ENCODE measurements around the gene ZNF814.
"Not testable (repeated sequence)": the region's sequence is repeated elsewhere in the genome, so short reads cannot be mapped to it uniquely, and the experiment has no call there.

Gene ZNF814

DNA sequence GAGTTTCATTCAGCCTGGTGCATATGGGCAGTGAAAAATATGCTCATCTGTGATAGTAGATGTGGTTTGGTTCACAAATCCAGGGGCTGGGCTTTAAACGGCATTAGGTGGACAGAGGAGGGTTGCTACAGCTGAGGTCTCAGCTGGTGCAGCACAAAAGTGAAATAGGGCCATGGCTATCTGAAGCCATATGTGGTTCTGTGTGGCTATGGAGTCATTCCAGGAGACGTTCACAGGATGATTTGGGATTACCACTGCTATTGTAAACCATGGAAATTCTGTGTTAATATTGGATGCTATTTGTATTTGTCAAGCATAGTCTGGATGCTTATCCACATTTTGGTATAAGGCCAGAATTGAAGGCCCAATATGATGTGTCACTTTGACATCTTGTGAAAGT is 34.7 kb downstream of the ZNF814 start:
- not testable (repeated sequence) for DNase-seq

DNA sequence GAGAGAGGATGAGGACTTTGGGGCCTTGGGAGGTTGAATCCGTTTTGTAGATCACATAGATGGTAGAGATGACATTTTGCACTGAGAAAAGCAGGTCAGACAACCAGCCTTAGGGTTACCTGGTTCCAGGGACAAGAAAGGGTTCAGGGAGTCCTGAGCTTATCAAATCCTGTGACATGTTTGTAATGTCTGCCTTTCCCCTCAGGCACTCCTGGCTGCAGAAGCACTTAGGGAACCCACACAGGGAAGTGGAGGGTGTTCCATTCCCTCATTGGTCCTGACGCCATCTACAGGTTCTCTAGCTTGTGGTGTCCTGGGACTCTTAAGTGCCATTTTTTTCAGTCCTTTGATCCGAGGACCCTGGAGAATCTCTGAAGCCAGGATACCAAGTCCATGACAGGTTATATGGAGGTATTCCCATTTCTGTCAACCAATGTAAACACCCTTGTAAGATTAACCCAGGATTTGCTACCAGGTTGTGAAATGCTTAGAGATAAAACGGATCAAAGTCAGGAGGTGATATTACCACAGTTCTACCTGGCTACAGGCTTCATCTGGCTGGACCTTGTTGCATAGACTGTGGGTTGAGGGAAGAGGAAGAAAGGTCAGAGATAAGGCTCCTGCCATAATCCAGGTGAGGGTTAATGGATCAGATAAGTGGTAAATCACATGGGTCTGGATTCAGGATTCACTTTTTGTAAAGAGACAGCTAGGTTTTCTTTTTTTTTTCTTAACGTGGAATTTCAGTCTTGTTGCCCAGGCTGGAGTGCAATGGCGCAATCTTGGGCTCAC is 36.8 kb downstream of the ZNF814 start:
- not testable (repeated sequence) for DNase-seq

DNA sequence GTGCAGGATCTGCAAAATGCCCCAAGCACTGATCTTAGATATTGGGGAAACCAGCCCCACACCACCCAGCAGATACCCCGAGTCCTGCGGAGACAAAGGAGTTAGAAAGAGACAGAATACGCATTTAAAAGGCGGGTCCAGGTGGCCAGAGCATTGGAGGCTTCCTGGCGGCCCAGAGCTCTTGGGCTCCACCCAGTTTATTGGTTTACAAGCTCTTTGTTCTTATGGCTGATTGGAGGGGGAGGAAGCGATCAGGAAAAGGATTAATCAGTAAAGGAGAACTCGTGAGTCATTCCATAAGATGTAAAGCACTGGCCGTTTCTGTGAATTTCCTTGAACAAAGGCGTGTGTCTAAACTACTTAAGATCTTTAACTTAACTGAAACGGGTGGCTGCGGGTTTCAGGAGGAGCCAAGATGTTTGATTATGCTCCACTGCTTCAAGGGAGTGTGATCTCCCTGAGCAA is 38.3 kb downstream of the ZNF814 start:
- DNase-seq: no peak

DNA sequence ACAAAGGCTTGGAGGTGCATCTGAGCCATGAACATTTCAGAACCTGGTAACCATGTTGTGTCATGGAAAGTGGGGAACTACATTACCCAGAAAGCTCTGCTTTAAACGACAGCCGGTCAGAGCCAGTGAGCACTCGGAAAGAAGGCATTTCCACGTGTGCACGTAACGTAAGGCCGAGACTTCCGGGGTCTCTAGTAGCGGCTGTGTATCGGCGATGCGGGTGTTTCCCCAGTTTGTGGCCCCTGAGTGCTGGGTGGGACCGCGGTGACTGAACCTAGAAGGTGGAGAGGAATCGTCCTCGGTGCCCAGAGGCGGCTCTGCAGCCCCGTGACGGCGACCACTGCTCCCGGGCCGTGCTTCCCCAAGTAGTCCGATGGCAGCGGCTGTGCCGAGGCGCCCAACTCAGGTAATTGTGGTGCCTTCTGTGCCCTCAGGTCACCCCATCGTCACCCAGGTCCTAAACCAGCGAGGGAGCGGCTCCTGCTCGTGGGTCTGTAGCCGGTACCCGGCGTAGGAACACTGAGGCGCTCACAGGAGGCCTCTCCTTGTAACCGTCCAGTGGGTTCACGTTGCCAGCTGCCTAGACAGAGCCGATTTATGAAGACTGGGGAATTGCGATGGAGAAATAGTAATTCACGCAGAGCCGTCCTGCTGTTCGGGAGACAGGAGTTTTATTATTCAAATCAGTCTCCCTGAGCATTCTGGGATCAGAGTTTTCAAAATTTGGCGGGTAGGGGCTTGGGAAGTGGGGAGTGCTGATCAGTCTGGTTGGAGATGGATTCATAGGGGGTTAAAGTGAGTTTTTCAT is 39.0 kb downstream of the ZNF814 start, which contains the start of gene ZNF587:
TSS of gene ZNF587 (plus strand) at position 194 of the 808 bp plus-strand sequence. CDS start at position 374, 180 bp downstream.
- not testable (repeated sequence) for DNase-seq

DNA sequence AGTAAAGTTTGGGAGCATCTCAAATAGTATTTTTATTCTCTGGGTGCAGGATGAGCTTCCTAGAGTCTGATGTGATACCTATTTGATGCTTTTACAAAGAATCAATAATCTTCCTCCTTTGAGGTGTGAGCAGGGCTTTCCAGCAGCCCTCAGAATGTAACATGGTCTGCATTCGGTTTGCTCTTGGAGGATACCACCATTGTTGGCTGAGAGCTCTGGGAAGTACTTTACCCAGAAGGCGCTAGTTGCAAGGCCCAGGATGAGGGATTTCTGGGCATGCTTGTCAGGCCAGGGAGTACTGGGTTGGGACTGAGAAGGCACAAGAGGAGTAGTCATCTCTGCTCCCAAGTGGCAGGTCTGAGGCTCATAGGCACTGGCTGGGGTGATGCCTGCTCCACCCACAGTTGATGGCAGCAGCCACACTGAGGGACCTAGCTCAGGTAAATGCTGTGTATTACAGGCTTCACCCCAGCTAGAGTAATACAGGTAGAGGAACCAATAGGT is 39.6 kb downstream of the ZNF814 start:
- DNase-seq: not testable (repeated sequence)

DNA sequence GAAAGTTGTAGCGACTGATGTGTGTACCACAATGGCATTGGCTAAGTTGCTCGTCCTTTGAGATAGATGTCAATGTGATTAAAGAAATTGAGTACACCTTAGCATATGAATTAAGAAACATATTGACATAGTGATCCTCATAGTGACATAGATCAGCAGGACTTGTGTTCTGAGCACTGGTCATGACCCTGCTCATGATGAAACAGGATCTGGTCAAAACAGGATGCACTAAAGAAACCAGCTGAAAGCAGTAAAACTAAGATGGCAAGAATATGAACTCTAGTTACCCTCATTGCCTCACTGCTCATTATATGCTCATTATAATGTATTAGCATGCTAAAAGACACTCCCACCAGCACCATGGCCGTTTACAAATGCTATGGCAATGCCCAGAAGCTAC is 41.7 kb downstream of the ZNF814 start:
- not testable (repeated sequence) for DNase-seq

DNA sequence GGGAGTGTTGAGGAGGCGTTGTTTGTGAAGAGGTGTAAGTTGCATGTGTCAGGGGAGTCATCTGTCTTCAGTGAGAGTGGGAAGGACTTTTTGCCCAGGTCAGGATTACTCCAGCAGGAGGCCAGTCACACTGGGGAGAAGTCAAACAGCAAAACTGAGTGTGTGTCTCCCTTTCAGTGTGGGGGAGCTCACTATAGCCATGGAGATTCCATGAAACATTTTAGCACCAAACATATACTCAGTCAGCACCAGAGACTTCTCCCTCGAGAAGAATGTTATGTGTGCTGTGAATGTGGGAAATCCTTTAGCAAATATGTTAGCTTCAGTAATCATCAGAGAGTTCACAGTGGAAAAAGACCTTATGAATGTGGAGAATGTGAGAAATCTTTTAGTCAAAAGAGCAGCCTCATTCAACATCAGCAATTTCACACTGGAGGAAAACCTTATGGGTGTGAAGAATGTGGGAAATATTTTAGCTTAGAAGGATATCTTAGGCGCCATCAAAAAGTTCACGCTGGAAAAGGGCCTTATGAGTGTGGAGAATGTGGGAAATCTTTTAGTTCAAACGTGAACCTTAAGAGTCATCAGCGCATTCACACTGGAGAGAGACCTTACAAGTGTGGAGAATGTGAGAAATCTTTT is 47.6 kb downstream of the ZNF814 start:
- DNase-seq: no peak

DNA sequence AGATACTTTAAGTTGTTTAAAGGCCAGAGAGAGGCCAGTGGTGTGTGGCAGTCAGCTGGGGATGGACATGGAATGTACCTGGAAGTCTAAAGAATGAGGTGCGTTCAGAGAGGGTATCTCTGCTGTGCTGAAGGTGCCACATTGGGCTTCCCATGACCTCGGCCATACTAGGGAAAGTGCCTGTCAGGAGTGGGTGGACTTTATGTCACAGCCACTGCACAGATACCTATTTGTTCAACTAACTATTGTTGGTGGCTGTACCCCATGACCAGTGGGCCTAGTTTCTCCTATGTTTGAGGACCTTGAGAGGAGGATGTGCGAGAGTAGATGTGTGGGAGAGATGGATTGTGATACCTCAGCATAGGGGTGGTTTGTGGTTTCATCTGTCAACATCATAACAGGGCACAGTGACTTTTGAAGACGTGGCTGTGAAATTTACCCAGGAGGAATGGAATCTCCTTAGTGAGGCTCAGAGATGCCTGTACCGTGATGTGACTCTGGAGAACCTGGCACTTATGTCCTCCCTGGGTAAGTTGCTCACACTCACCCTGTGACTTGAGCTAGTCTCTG is 50.1 kb downstream of the ZNF814 start:
- not testable (repeated sequence) for DNase-seq

DNA sequence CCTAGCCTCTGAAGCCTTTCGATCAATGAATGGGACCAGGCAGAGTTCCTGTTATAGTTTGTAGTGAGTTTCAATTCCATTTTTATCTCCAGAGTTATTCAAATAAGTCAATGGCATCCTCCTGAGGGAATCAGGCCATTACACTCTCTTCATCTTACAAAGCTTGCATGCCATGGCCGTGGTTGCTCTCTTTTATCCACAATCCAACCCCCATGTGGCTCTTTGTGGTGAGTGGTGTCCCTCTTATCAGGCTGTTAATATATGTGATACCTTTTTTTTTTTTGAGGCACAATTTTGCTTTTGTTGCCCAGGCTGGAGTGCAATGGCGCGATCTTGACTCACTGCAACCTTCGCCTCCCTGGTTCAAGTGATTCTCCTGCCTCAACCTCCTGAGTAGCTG is 51.8 kb downstream of the ZNF814 start:
- DNase-seq: not testable (repeated sequence)

DNA sequence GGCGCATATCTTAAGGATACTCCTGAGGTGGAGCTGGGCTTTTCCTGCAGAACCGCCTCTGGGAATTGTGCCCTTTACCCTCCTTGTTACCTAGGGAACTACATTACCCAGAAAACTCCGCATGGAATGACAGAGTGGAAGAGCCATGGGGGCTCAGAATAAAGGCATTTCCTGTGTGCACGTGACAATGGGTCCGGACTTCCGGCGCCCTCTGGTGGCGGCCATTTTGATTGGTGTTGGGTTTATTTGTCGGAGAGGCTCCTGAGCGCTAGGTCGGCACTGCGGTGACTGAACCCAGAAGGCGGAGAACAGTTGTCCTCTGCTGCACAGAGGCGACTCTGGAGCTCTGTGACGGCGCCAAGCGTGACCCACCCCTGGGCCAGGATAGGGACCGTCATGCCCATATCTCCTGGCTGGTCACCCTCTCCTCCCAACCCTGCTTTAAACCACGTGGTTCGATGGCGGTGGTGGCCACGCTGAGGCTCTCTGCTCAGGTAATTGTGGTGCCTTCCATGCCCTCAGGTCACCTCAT is 58.7 kb downstream of the ZNF814 start, which contains the start of gene ZNF587B:
TSS of gene ZNF587B (plus strand) at position 229 of the 532 bp plus-strand sequence. CDS start at position 459, 230 bp downstream.
- DNase-seq: no peak

DNA sequence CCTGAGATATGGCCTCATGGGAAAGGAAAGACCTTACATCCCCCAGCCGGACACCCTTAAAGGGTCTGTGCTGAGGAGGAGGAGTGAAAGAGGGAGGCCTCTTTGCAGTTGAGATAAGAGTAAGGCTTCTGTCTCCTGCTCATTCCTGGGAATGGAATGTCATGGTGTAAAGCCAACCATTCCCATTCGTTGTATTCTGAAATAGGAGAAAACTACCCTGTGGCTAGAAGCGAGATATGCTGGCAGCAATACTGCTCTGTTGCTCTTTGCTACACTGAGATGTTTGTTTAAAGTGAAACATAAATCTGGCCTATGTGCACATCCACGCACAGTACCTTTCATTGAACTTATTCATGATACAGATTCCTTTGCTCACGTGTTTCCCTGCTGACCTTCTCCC is 59.5 kb downstream of the ZNF814 start:
- DNase-seq: no peak

DNA sequence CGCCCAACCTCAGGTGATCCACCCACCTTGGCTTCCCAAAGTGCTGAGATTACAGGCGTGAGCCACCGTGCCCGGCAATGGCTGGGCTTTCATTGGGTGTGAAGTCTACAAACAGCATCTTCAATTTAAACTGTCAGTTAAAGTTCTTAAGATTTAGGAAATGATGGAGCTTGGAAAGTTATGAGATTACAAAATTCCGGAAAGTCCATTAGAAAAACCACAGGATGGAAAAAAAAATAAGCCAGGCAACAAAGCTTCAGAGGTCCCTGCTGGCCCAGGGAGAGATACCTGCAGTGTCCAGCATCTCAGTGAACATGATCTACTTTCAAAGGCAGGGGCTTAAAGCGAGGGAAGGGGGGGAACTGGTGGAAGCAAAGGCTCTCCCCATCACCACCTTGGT is 63.3 kb downstream of the ZNF814 start:
- no peak for DNase-seq

DNA sequence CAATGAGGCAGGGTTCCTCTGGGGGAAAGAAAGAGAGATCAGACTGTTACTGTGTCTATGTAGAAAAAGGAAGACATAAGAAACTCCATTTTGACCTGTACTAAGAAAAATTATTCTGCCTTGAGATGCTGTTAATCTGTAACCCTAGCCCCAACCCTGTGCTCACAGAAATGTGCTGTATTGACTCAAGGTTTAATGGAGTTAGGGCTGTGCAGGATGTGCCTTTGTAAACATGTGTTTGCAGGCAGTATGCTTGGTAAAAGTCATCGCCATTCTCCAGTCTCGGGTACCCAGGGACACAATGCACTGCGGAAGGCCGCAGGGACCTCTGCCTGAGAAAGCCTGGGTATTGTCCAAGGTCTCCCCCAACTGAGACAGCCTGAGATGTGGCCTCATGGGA is 65.2 kb downstream of the ZNF814 start:
- DNase-seq: not testable (repeated sequence)

DNA sequence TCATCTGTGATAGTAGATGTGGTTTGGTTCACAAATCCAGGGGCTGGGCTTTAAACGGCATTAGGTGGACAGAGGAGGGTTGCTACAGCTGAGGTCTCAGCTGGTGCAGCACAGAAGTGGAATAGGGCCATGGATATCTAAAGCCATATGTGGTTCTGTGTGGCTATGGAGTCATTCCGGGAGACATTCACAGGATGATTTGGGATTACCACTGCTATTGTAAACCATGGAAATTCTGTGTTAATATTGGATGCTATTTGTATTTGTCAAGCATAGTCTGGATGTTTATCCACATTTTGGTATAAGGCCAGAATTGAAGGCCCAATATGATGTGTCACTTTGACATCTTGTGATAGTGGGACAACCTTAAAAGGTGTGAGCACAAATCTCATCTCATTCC is 65.7 kb downstream of the ZNF814 start:
- DNase-seq: not testable (repeated sequence)

DNA sequence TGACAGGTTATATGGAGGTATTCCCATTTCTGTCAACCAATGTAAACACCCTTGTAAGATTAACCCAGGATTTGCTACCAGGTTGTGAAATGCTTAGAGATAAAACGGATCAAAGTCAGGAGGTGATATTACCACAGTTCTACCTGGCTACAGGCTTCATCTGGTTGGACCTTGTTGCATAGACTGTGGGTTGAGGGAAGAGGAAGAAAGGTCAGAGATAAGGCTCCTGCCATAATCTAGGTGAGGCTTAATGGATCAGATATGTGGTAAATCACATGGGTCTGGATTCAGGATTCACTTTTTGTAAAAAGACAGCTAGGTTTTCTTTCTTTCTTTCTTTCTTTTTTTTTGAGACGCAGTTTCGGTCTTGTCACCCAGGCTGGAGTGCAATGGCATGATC is 67.3 kb downstream of the ZNF814 start:
- DNase-seq: not testable (repeated sequence)

DNA sequence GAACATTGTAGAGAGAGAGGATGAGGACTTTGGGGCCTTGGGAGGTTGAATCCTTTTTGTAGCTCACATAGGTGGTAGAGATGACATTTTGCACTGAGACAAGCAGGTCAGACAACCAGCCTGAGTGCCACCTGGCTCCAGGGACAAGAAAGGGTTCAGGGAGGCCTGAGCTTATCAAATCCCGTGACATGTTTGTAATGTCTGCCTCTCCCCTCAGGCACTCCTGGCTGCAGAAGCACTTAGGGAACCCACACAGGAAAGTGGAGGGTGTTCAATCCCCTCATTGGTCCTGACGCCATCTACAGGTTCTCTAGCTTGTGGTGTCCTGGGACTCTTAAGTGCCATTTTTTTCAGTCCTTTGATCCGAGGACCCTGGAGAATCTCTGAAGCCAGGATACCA is 67.7 kb downstream of the ZNF814 start:
- DNase-seq: not testable (repeated sequence)

DNA sequence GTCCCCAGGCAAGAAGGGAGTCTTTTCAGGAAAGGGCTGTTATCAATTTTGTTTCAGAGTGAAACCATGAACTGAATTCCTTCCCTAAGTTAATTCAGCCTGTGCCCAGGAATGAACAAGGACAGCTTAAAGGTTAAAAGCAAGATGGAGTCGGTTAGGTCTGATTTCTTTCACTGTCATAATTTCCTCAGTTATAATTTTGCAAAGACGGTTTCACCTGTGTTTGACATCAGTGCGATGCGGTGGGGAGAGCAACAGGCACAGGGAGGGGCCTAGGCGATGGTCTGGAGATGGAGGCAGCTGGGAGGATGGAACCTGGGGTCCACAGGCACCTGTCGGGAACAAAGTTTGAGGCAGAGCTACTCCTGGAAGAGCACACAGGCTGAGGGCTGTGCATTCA is 68.2 kb downstream of the ZNF814 start:
- DNase-seq: no peak

DNA sequence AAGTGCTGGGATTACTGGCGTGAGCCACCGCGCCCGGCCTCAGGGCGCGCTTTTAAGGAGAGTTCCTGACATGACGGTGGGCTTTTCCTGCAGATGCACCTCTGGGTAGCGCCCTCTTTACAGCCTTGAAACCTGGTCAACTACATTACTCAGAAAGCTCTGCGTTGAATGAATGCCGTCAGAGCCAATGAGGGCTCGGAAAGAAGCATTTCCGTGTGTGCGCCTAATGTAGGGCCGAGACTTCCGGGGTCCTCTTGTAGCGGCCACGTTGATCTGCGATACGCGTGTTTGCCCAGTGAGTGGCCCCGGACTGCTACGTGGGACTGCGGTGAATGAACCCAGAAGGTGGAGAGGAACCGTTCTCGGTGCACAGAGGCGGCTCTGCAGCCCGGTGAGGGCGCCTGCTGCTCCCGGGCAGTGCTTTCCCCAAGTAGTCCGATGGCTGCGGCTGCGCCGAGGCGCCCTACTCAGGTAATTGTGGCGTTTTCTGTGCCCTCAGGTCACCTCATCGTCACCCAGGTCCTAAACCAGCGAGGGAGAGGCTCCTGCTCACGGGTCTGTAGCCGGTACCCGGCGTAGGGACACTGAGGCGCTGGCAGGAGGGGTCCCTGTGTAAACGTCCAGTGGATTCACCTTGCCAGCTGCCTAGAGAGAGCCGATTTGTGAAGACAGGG is 69.2 kb downstream of the ZNF814 start:
- DNase-seq: no peak

DNA sequence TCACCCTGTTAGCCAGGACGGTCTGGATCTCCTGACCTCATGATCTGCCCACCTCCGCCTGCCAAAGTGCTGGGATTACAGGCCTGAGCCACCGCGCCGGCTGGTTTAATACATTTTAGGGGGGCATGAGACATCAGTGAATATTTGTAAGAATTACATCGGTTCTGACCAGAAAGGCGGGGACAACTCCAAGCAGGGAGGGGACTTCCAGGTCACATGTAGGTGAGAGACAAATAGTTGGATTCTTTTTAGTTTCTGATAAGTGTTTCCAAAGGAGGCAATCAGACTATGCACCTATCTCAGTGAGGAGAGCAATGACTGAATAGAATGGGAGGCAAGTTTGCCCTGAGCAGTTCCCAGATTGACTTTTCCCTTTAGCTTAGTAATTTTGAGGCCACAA is 70.5 kb downstream of the ZNF814 start:
- no peak for DNase-seq

DNA sequence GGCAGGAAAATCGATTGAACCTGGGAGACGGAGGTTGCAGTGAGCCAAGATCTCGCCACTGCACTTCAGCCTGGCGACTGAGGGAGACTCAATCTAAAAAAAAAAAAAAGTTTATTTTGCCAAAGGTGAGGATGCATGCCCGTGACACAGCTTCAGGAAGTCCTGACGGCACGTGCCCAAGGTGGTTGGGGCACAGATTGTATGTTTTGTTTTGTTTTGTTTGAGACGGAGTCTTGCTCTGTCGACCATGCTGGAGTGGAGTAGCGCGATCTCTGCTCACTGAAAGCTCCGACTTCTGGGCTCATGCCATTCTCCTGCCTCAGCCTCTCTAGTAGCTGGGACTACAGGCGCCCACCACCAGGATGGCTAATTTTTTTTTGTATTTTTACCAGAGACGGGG is 70.9 kb downstream of the ZNF814 start:
- no peak for DNase-seq

DNA sequence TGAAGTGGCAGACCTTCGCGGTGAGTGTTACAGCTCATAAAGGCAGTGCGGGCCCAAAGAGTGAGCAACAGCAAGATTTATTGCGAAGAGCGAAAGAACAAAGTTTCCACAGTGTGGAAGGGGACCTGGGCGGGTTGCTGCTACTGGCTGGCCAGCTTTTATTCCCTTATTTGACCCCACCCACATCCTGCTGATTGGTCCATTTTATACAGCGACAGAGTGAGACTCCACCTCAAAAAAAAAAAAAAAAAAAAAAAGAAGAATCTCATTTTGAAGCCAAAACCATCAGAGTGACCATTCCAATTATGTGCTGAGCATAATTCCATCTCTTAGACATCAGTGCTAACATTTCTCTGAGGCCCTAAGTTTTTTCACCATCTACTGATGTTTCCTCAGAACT is 72.2 kb downstream of the ZNF814 start:
- DNase-seq: no peak
